B cell (primary cell): ENCODE results near the gene RHCG.

Experiments
- CTCF ChIP-seq: fragments of 200-600 bp; IDR thresholded peaks from one replicate; pipeline ENCODE4 v1.8.0; 2022; ENCODE audit warnings: antibody characterized with exemption, mild to moderate bottlenecking
- EZH2 ChIP-seq: IDR thresholded peaks from 2 replicates; pipeline ENCODE4 v1.6.1; 2012; ENCODE audit warnings: borderline replicate concordance, low read depth, mild to moderate bottlenecking, moderate library complexity, low read length; ENCODE audit not compliant: insufficient read depth, poor library complexity, severe bottlenecking

- TF ChIP-seq EZH2 (no peak), CTCF (no peak)
Measured at GRCh38 chr15:89495638-89496145, 691 bp downstream of the RHCG start.
